Measurements from ENCODE around the gene STIMATE.

DNA sequence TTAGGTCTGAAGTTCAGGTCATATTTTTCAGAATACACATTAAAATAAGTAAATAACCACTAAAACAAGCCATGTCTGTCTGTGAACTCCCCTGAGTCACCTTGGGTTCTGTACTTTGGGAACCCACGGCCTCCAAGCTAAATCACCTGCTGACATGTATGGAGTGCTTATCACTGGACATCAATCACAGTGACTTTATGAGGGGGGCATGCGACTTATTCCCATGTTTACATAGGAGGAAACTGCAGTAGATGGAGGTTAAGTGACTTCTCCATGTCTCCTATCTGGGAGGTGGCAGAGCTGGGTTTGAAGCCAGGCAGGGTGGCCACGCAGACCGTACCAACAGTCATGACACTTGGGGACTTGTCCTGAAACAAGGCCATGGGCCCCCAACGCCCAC, 75.0 kb downstream of the STIMATE start:
- TF ChIP-seq, protein P1, sequence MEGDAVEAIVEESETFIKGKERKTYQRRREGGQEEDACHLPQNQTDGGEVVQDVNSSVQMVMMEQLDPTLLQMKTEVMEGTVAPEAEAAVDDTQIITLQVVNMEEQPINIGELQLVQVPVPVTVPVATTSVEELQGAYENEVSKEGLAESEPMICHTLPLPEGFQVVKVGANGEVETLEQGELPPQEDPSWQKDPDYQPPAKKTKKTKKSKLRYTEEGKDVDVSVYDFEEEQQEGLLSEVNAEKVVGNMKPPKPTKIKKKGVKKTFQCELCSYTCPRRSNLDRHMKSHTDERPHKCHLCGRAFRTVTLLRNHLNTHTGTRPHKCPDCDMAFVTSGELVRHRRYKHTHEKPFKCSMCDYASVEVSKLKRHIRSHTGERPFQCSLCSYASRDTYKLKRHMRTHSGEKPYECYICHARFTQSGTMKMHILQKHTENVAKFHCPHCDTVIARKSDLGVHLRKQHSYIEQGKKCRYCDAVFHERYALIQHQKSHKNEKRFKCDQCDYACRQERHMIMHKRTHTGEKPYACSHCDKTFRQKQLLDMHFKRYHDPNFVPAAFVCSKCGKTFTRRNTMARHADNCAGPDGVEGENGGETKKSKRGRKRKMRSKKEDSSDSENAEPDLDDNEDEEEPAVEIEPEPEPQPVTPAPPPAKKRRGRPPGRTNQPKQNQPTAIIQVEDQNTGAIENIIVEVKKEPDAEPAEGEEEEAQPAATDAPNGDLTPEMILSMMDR (IDR thresholded peaks at IDR 0.05 in 4 of 5, conservative IDR thresholded peaks at IDR 0.05 in 1 of 5), result no peak
- no peak for TF ChIP-seq POLR2A (IDR thresholded peaks at IDR 0.05)

Measured in gastrocnemius medialis (tissue), 4 donors.